ENCODE measurements around the gene CASZ1. TPM values are rescaled to one million over a fixed set of nuclear protein-coding genes. Genes with fewer than 3 reads are reported as not detected.

Gene CASZ1
- total and polyA plus RNA-seq, 9 donors = 2.4 to 15.7 (median 4.0) TPM

Small RNAs within 50 kb of the gene (small RNA-seq; reads per million reads assigned to genes)
- gene RN7SL614P = not detected

Other genes with a start within 250 kb of the CASZ1 start
- 100 to 1,000 TPM; 106 to 169 (median 143) TPM for gene TARDBP, start 216.0 kb upstream of the CASZ1 start, total RNA-seq
- 100 to 1,000 TPM; 113 to 175 TPM for gene TARDBP, start 216.0 kb upstream of the CASZ1 start, polyA plus RNA-seq